A549 (cell line): ENCODE results near the gene RHEBL1. TPM values are rescaled to one million over a fixed set of nuclear protein-coding genes. Genes with fewer than 3 reads are reported as not detected.

Experiments
- ATAC-seq, 2 experiments: fragments of 200-7000 bp in 1 of 2; fragments of >200 bp in 1 of 2; cut with Nextera tagmentation in 1 of 2; cut with Tn5 transposase in 1 of 2; 3 replicates each; pipeline versions ENCODE4 v1.8.0 to v1.9.1; 2018 to 2020; ENCODE audit warnings: mild to moderate bottlenecking in 1 of 2, moderate library complexity in 1 of 2
- CTCF ChIA-PET: fragments of 300-600 bp; sonication (Branson Sonifier 250); formaldehyde crosslinking; extraction: SDS; loops from one replicate; lab custom pipeline; 2021; ENCODE audit warnings: antibody characterized with exemption, inconsistent platforms; lab: Yijun Ruan, JAX
- POLR2A ChIA-PET: fragments of 350-600 bp; formaldehyde crosslinking; extraction: SDS; loops from one replicate; lab custom pipeline; 2021; ENCODE audit warnings: antibody characterized with exemption, inconsistent platforms; lab: Yijun Ruan, JAX
- DNase-seq, 2 experiments: peaks; one replicate each; pipeline versions ENCODE4 v3.0.0 to v3.0.0-alpha.2; 2011 to 2016; ENCODE audit warnings: low read depth in 1 of 2, low spot score in 1 of 2
- FAIRE-seq: peaks from 2 replicates; lab custom pipeline; 2011; peaks lifted over from hg19 to GRCh38; lab: Jason Lieb, UNC
- H3K27ac ChIP-seq, 2 experiments: fragments of >200 bp; sonication (Bioruptor Twin); formaldehyde crosslinking; 3 replicates each; pipeline ENCODE4 v1.5.1; 2016 to 2017
- H3K4me1 ChIP-seq: fragments of >200 bp; sonication (Bioruptor Twin); formaldehyde crosslinking; 3 replicates; pipeline ENCODE4 v1.6.1; 2016
- H3K4me2 ChIP-seq: fragments of >200 bp; sonication (Bioruptor Twin); formaldehyde crosslinking; 3 replicates; pipeline ENCODE4 v1.6.1; 2016
- H3K4me3 ChIP-seq: fragments of >200 bp; sonication (Bioruptor Twin); formaldehyde crosslinking; 3 replicates; pipeline ENCODE4 v1.5.1; 2016
- H3K9me3 ChIP-seq: fragments of >200 bp; sonication (Bioruptor Twin); formaldehyde crosslinking; 3 replicates; pipeline ENCODE4 v1.6.1; 2016
- ATOH8 ChIP-seq: fragments of 250-450 bp; sonication (Bioruptor Pico); IDR thresholded peaks from 2 replicates; pipeline ENCODE4 v1.5.0; 2020; ENCODE audit warnings: low read depth, mild to moderate bottlenecking, moderate library complexity
- CHD2 ChIP-seq: fragments of 150-350 bp; IDR thresholded peaks from 2 replicates; pipeline ENCODE4 v1.6.1; 2014; ENCODE audit warnings: low read length; ENCODE audit not compliant: partially characterized antibody
- CHD4 ChIP-seq: fragments of 200-600 bp; sonication (generic); IDR thresholded peaks from 2 replicates; pipeline ENCODE4 v1.6.1; 2016; ENCODE audit warnings: antibody characterized with exemption, mild to moderate bottlenecking, borderline replicate concordance
- EHMT2 ChIP-seq: fragments of 200-600 bp; sonication (generic); IDR thresholded peaks from 2 replicates; pipeline ENCODE4 v1.6.1; 2016; ENCODE audit warnings: antibody characterized with exemption, low read depth, mild to moderate bottlenecking, moderate library complexity
- ESRRA ChIP-seq: fragments of 150-350 bp; IDR thresholded peaks from 2 replicates; pipeline ENCODE4 v1.6.1; 2014; ENCODE audit warnings: mild to moderate bottlenecking, low read length, borderline replicate concordance
- FOSL2 ChIP-seq, 2 experiments: fragments of 450-650 bp in 1 of 2; fragments of >200 bp in 1 of 2; sonication (Bioruptor Twin) in 1 of 2; formaldehyde crosslinking; IDR thresholded peaks; 2 replicates each; pipeline versions ENCODE4 v1.5.0 to v1.6.1; 2016 to 2020; ENCODE audit warnings: mild to moderate bottlenecking in 1 of 2, moderate library complexity in 1 of 2
- FOXS1 ChIP-seq: fragments of 250-450 bp; sonication (Bioruptor Pico); IDR thresholded peaks from 2 replicates; pipeline ENCODE4 v1.5.0; 2020; ENCODE audit warnings: mild to moderate bottlenecking, moderate library complexity
- GATA3 ChIP-seq: IDR thresholded peaks from 2 replicates; pipeline ENCODE4 v1.6.1; 2012; ENCODE audit warnings: borderline replicate concordance
- HOXB13 ChIP-seq: fragments of 250-450 bp; sonication (Bioruptor Pico); IDR thresholded peaks from 2 replicates; pipeline ENCODE4 v1.5.0; 2020; ENCODE audit warnings: low read depth, mild to moderate bottlenecking, moderate library complexity
- JUN ChIP-seq, 2 experiments: fragments of >200 bp; sonication (Bioruptor Twin); formaldehyde crosslinking; IDR thresholded peaks; 2 replicates in 1 of 2; 3 replicates in 1 of 2; pipeline ENCODE4 v1.6.1; 2016 to 2017
- JUNB ChIP-seq: fragments of >200 bp; sonication (Bioruptor Twin); formaldehyde crosslinking; IDR thresholded peaks from 2 replicates; pipeline ENCODE4 v1.6.1; 2016
- MAX ChIP-seq: IDR thresholded peaks from 2 replicates; pipeline ENCODE4 v1.6.1; 2012
- PHF8 ChIP-seq: fragments of 200-600 bp; sonication (generic); IDR thresholded peaks from 2 replicates; pipeline ENCODE4 v1.6.1; 2016; ENCODE audit warnings: low read depth, mild to moderate bottlenecking, antibody characterized with exemption, moderate library complexity, borderline replicate concordance
- TFCP2L1 ChIP-seq: fragments of 250-450 bp; sonication (Bioruptor Pico); IDR thresholded peaks from 2 replicates; pipeline ENCODE4 v1.5.0; 2021; ENCODE audit warnings: mild to moderate bottlenecking
- TP53 ChIP-seq: fragments of 250-450 bp; sonication (Bioruptor Pico); IDR thresholded peaks from 2 replicates; pipeline ENCODE4 v1.5.0; 2021; ENCODE audit warnings: mild to moderate bottlenecking, moderate library complexity
- ZC3H11A ChIP-seq: fragments of 450-650 bp; IDR thresholded peaks from 2 replicates; pipeline ENCODE4 v1.6.1; 2014; ENCODE audit warnings: antibody characterized with exemption, mild to moderate bottlenecking
- ZFP36 ChIP-seq: fragments of 450-650 bp; IDR thresholded peaks from 2 replicates; pipeline ENCODE4 v1.6.1; 2014; ENCODE audit warnings: borderline replicate concordance; ENCODE audit not compliant: partially characterized antibody
- ZNF302 ChIP-seq: fragments of 250-450 bp; sonication (Bioruptor Pico); IDR thresholded peaks from 2 replicates; pipeline ENCODE4 v1.9.0; 2021; ENCODE audit warnings: inconsistent platforms, mild to moderate bottlenecking, moderate library complexity
- ZSCAN20 ChIP-seq: fragments of 250-450 bp; sonication (Bioruptor Pico); IDR thresholded peaks from 2 replicates; pipeline ENCODE4 v1.8.0; 2022; ENCODE audit warnings: mild to moderate bottlenecking, moderate library complexity
- WGBS: methylation state at CpG from one replicate; pipeline ENCODE4 v1.1.6; 2017; ENCODE audit errors: missing lambda C conversion rate; 5-methylcytosine and 5-hydroxymethylcytosine counted together
- polyA plus RNA-seq, 4 experiments: library from polyadenylated mRNA; depleted of rRNA in 3 of 4; stranded (reverse); fragments of >200 nt; fragmentation: RNase III in 1 of 4; extraction: RNeasy Plus Mini Kit Qiagen cat#74134 plus additional on column Dnase treatment in 1 of 4; gene quantifications; 2 replicates in 3 of 4; 3 replicates in 1 of 4; pipeline ENCODE4 v1.2.3, GENCODE V29; 2011 to 2017

The RHEBL1 gene
- polyA plus RNA-seq, 2 of the 4 experiments (the other 2 are of a cell fraction): 2.1 to 4.0 TPM

GRCh38 chr12:49089821-49090773, 20.3 kb upstream of the RHEBL1 start (continued):
- TF ChIP-seq FOSL2 (IDR thresholded peaks at IDR 0.05) (no peak), FOSL2 (CRISPR knock-in tag; IDR thresholded peaks at IDR 0.05) (no peak), CHD4 (no peak), ZC3H11A (no peak), ATOH8 (CRISPR knock-in tag) (no peak), PHF8 (no peak), HOXB13 (CRISPR knock-in tag) (no peak), ESRRA (peak; percentile 18; the same call in 1 of the 2 replicates), TP53 (CRISPR knock-in tag) (no peak), ZSCAN20 (CRISPR knock-in tag) (no peak), JUN (IDR thresholded peaks at IDR 0.05) (no peak)

GRCh38 chr12:49088932-49089330, 19.2 kb upstream of the RHEBL1 start:
- TF ChIP-seq ATOH8 (CRISPR knock-in tag) (no peak), MAX (no peak), ZNF302 (CRISPR knock-in tag) (no peak), CHD2 (no peak), FOSL2 (IDR thresholded peaks at IDR 0.05) (no peak), FOSL2 (CRISPR knock-in tag; IDR thresholded peaks at IDR 0.05) (no peak), JUNB (no peak), TFCP2L1 (CRISPR knock-in tag) (no peak), ZFP36 (no peak), FOXS1 (CRISPR knock-in tag) (no peak), EHMT2 (no peak), GATA3 (no peak)
- TF ChIP-seq, all 56 proteins: peak for 0
- Histone ChIP-seq H3K4me2 (peak overlapping the region; percentile 68; the same call in 2 of the 3 replicates), H3K27ac (no peak overlapping the region), H3K9me3 (no peaks in the 10 kb centered on the region), H3K4me3 (no peak overlapping the region), H3K4me1 (peaks cover 17% of the 10 kb centered on the region; the same call in 2 of the 3 replicates)
- 70% methylated on average over 6 of the region's 6 CpGs for WGBS
- FAIRE-seq (no peak), DNase-seq (no peak), ATAC-seq (no peak)
- CTCF ChIA-PET: interaction anchor here (0.7 to 6.9 kb wide), 38 partner anchors 10 to 201 kb away, joined by 3 to 172 read pairs (median 5); partner anchors contain the start of genes DDN, LMBR1L, RHEBL1 and TUBA1B
- POLR2A ChIA-PET: interaction anchor here (1.3 to 2.6 kb wide), 3 partner anchors 19 to 146 kb away, joined by 5 to 26 read pairs (median 6); partner anchors contain the start of genes RHEBL1 and TUBA1B
